PC-3 (cell line): ENCODE data around the gene CIP2A. TPM values are rescaled to one million over a fixed set of nuclear protein-coding genes. Genes with fewer than 3 reads are reported as not detected.

Experiments used
- ATAC-seq: fragments of 200-7000 bp; cut with Tn5 transposase; 2 replicates; pipeline ENCODE4 v1.9.1; 2020; ENCODE audit warnings: mild to moderate bottlenecking, moderate library complexity
- BruUV-seq: library from RNA; stranded (reverse); fragments of 400-500 nt; replicated peaks from 2 replicates; lab custom pipeline; 2021; lab: Mats Ljungman, UMichigan
- CTCF ChIA-PET: fragments of 300-600 bp; sonication (Branson Sonifier 250); formaldehyde crosslinking; loops from one replicate; lab custom pipeline; 2022; ENCODE audit warnings: antibody characterized with exemption; lab: Charles Lee
- POLR2A ChIA-PET: fragments of 300-600 bp; sonication (Branson Sonifier 250); formaldehyde crosslinking; loops from one replicate; lab custom pipeline; 2022; ENCODE audit warnings: antibody characterized with exemption; ENCODE audit not compliant: unreplicated experiment; lab: Charles Lee
- DNase-seq: peaks from one replicate; pipeline ENCODE4 v3.0.0-alpha.2; 2015
- H2AFZ ChIP-seq: fragments of 300-600 bp; sonication (generic); 2 replicates; pipeline ENCODE4 v1.6.0; 2016; ENCODE audit warnings: antibody characterized with exemption, low read length
- H3F3A ChIP-seq: fragments of 300-600 bp; sonication (generic); one replicate; pipeline ENCODE4 v1.6.0; 2017; ENCODE audit warnings: antibody characterized with exemption, low read length, control low read depth, mild to moderate bottlenecking; ENCODE audit not compliant: unreplicated experiment
- H3K27ac ChIP-seq: fragments of 300-600 bp; sonication (generic); 2 replicates; pipeline ENCODE4 v1.5.1; 2016; ENCODE audit warnings: mild to moderate bottlenecking, low read length
- H3K27me3 ChIP-seq: fragments of 300-600 bp; sonication (generic); 2 replicates; pipeline ENCODE4 v1.6.1; 2016; ENCODE audit warnings: low read length, mixed read lengths
- H3K36me3 ChIP-seq: fragments of 300-600 bp; sonication (generic); 2 replicates; pipeline ENCODE4 v1.6.1; 2016; ENCODE audit warnings: low read depth, mixed run types, low read length, mixed read lengths
- H3K4me1 ChIP-seq: fragments of 300-600 bp; sonication (generic); 2 replicates; pipeline ENCODE4 v1.5.1; 2016; ENCODE audit warnings: low read length; ENCODE audit not compliant: insufficient read depth
- H3K4me2 ChIP-seq: fragments of 300-600 bp; sonication (generic); 2 replicates; pipeline ENCODE4 v1.6.0; 2016; ENCODE audit warnings: low read length
- H3K4me3 ChIP-seq: fragments of 300-600 bp; sonication (generic); 2 replicates; pipeline ENCODE4 v1.5.1; 2016; ENCODE audit warnings: mild to moderate bottlenecking, low read length, mixed read lengths
- H3K79me2 ChIP-seq: fragments of 300-600 bp; sonication (generic); 2 replicates; pipeline ENCODE4 v1.6.1; 2017; ENCODE audit warnings: low read length, mixed read lengths
- H3K9ac ChIP-seq: fragments of 300-600 bp; sonication (generic); 2 replicates; pipeline ENCODE4 v1.6.0; 2016; ENCODE audit warnings: mild to moderate bottlenecking, low read length
- H3K9me2 ChIP-seq: fragments of 300-600 bp; sonication (generic); replicated peaks from 2 replicates; pipeline ENCODE4 v1.6.1; 2016; ENCODE audit warnings: mixed run types, low read length, mixed read lengths
- H3K9me3 ChIP-seq: fragments of 300-600 bp; sonication (generic); 2 replicates; pipeline ENCODE4 v1.6.1; 2016; ENCODE audit warnings: low read length, mixed read lengths
- H4K20me1 ChIP-seq: fragments of 300-600 bp; sonication (generic); 2 replicates; pipeline ENCODE4 v1.6.1; 2016; ENCODE audit warnings: low read length, mixed read lengths
- EZH2 ChIP-seq: fragments of 300-600 bp; sonication (generic); IDR thresholded peaks from one replicate; pipeline ENCODE4 v1.6.1; 2017; ENCODE audit warnings: antibody characterized with exemption, mild to moderate bottlenecking, low read length; ENCODE audit not compliant: unreplicated experiment
- EZH2phosphoT487 ChIP-seq: fragments of 300-600 bp; sonication (generic); IDR thresholded peaks from 2 replicates; pipeline ENCODE4 v1.6.1; 2018; ENCODE audit warnings: mild to moderate bottlenecking, antibody characterized with exemption, low read length, borderline replicate concordance
- intact Hi-C: fragments of 100-400 bp; cut with micrococcal nuclease; formaldehyde crosslinking; loops from 2 replicates; pipeline ENCODE4 v1.9.0; 2023
- total RNA-seq: library from RNA; depleted of rRNA; stranded (reverse); fragments of >200 nt; gene quantifications from 2 replicates; pipeline ENCODE4 v1.2.3, GENCODE V29; 2014
- TF ChIP-seq, protein P1 (sequence below): fragments of 300-600 bp; sonication (generic); conservative IDR thresholded peaks from 2 replicates; pipeline ENCODE4 v1.5.1; 2017; ENCODE audit warnings: antibody characterized with exemption, low read depth, mild to moderate bottlenecking, low read length

Gene CIP2A
- total RNA-seq, 1 experiment from 2014 or later, result 47.9 TPM

- ChIA-PET POLR2A (no interaction called here), CTCF (no interaction called here)
- intact Hi-C loops, result no loop called here
- Histone ChIP-seq H3K27me3 (no peaks in the 10 kb centered on the region), H3K79me2 (no peaks in the 10 kb centered on the region), H3K27ac (no peak overlapping the region), H3K36me3 (no peaks in the 10 kb centered on the region), H3K4me2 (no peak overlapping the region), H4K20me1 (no peaks in the 10 kb centered on the region), H3K9me2 (no peaks in the 10 kb centered on the region), H3F3A (no peaks in the 10 kb centered on the region), H3K4me1 (no peaks in the 10 kb centered on the region), H2AFZ (no peak overlapping the region), H3K9ac (no peak overlapping the region), H3K4me3 (no peak overlapping the region), H3K9me3 (no peaks in the 10 kb centered on the region)
- TF ChIP-seq EZH2 (no peak), EZH2phosphoT487 (no peak)
- TF ChIP-seq, protein P1, sequence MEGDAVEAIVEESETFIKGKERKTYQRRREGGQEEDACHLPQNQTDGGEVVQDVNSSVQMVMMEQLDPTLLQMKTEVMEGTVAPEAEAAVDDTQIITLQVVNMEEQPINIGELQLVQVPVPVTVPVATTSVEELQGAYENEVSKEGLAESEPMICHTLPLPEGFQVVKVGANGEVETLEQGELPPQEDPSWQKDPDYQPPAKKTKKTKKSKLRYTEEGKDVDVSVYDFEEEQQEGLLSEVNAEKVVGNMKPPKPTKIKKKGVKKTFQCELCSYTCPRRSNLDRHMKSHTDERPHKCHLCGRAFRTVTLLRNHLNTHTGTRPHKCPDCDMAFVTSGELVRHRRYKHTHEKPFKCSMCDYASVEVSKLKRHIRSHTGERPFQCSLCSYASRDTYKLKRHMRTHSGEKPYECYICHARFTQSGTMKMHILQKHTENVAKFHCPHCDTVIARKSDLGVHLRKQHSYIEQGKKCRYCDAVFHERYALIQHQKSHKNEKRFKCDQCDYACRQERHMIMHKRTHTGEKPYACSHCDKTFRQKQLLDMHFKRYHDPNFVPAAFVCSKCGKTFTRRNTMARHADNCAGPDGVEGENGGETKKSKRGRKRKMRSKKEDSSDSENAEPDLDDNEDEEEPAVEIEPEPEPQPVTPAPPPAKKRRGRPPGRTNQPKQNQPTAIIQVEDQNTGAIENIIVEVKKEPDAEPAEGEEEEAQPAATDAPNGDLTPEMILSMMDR, result no peak
- DNase-seq (no peak), ATAC-seq (no peak)
- BruUV-seq, result no TSS peak
Measured at GRCh38 chr3:108516881-108517280, 72.4 kb downstream of the CIP2A start.

- no peak overlapping the region for H3K9ac ChIP-seq
- H4K20me1 ChIP-seq, result no peaks in the 10 kb centered on the region
- no TSS peak for BruUV-seq
- no peaks in the 10 kb centered on the region for H3K9me3 ChIP-seq
- no peaks in the 10 kb centered on the region for H3F3A ChIP-seq
- no peaks in the 10 kb centered on the region for H3K27me3 ChIP-seq
- ChIA-PET CTCF (no interaction called here), POLR2A (no interaction called here)
- no peaks in the 10 kb centered on the region for H3K36me3 ChIP-seq
- TF ChIP-seq, protein P1, result no peak
- no peak for TF ChIP-seq EZH2phosphoT487
- no peak for TF ChIP-seq EZH2
- no peak overlapping the region for H2AFZ ChIP-seq
- no peaks in the 10 kb centered on the region for H3K79me2 ChIP-seq
- no peak for DNase-seq
- no peaks in the 10 kb centered on the region for H3K9me2 ChIP-seq
- no peak overlapping the region for H3K4me2 ChIP-seq
- no peak overlapping the region for H3K4me3 ChIP-seq
- no peak for ATAC-seq
- intact Hi-C loops, result no loop called here
- H3K27ac ChIP-seq, result no peak overlapping the region
- peaks cover 6% of the 10 kb centered on the region; the same call in 1 of the 2 replicates for H3K4me1 ChIP-seq
Measured at GRCh38 chr3:108513961-108514360, 75.3 kb downstream of the CIP2A start.

DNA sequence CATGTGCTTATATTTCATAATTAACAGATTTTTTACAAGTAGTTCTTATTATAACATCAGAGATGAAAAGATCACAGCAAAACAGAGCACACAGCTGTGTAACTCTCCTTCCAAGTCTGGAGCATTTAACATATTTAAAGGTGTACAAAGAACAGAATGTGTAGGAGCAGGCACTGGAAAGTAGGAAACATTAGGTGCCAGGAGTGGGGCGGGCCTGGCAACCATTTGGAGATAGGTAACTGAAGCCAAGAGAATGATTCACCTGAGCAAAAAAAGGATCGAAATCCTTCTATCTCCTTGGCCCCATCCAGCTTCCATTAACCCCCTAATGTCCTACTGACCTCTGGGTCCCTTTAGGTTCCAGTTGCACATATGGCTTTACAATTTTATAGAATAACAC is 76.6 kb downstream of the CIP2A start:
- H3K27ac ChIP-seq, result no peak overlapping the region
- no peaks in the 10 kb centered on the region for H3K27me3 ChIP-seq
- no peak overlapping the region for H2AFZ ChIP-seq
- H3K9me2 ChIP-seq, result no peaks in the 10 kb centered on the region
- intact Hi-C loops, result no loop called here
- ChIA-PET CTCF (no interaction called here), POLR2A (no interaction called here)
- peaks cover 6% of the 10 kb centered on the region; the same call in 1 of the 2 replicates for H3K4me1 ChIP-seq
- ATAC-seq, result no peak
- H3K4me3 ChIP-seq, result no peak overlapping the region
- no peaks in the 10 kb centered on the region for H3F3A ChIP-seq
- H4K20me1 ChIP-seq, result no peaks in the 10 kb centered on the region
- TF ChIP-seq, protein P1, result no peak
- TF ChIP-seq EZH2, result no peak
- no peak for TF ChIP-seq EZH2phosphoT487
- H3K9ac ChIP-seq, result no peak overlapping the region
- no TSS peak for BruUV-seq
- no peak for DNase-seq
- H3K9me3 ChIP-seq, result no peaks in the 10 kb centered on the region
- no peaks in the 10 kb centered on the region for H3K79me2 ChIP-seq
- no peaks in the 10 kb centered on the region for H3K36me3 ChIP-seq
- no peak overlapping the region for H3K4me2 ChIP-seq
